Common myeloid progenitor, CD34-positive (primary cell): ENCODE measurements around the gene LONP2.
A peak's percentile ranks its signal among the peaks of the same experiment; 100 is the strongest.
"Not testable (repeated sequence)": the region's sequence is repeated elsewhere in the genome, so short reads cannot be mapped to it uniquely, and the experiment has no call there.

ENCODE experiments used
- CTCF ChIA-PET: fragments of 350-600 bp; sonication (Branson Sonifier 250); formaldehyde crosslinking; loops from one replicate; lab custom pipeline; 2021; ENCODE audit warnings: antibody characterized with exemption; lab: Charles Lee
- POLR2A ChIA-PET: fragments of 350-600 bp; sonication (Branson Sonifier 250); formaldehyde crosslinking; loops from one replicate; lab custom pipeline; 2021; ENCODE audit warnings: antibody characterized with exemption; lab: Charles Lee
- DNase-seq, 3 donors: peaks; one replicate each; pipeline versions ENCODE4 v3.0.0 to v3.0.0-alpha.2; 2013
- H3K27ac ChIP-seq, 2 experiments: 1 replicate in 1 of 2; 2 replicates in 1 of 2; pipeline ENCODE4 v1.7.0; 2013; ENCODE audit warnings: inconsistent platforms in 2 of 2, low read length in 2 of 2, mild to moderate bottlenecking in 2 of 2, low read depth in 1 of 2, moderate library complexity in 1 of 2; ENCODE audit not compliant: severe bottlenecking in 2 of 2, insufficient read depth in 1 of 2, poor library complexity in 1 of 2
- H3K27me3 ChIP-seq, 5 experiments: replicated peaks in 2 of 5; 1 replicate in 3 of 5; 2 replicates in 2 of 5; pipeline versions ENCODE4 v1.6.1 to v1.7.0; 2013; ENCODE audit warnings: low read length in 4 of 5, mild to moderate bottlenecking in 2 of 5, moderate library complexity in 2 of 5, inconsistent platforms in 1 of 5; ENCODE audit not compliant: insufficient read depth in 5 of 5, control insufficient read depth in 4 of 5
- H3K36me3 ChIP-seq, 4 experiments: 1 replicate in 2 of 4; 2 replicates in 2 of 4; pipeline versions ENCODE4 v1.6.1 to v1.7.0; 2013; ENCODE audit warnings: low read length in 3 of 4, control low read depth in 1 of 4, mild to moderate bottlenecking in 1 of 4; ENCODE audit not compliant: control insufficient read depth in 4 of 4, insufficient read depth in 4 of 4
- H3K4me1 ChIP-seq, 4 experiments: 1 replicate in 3 of 4; 2 replicates in 1 of 4; pipeline versions ENCODE4 v1.6.1 to v1.7.1; 2013; ENCODE audit warnings: low read length in 3 of 4, mild to moderate bottlenecking in 3 of 4, control low read depth in 1 of 4, inconsistent platforms in 1 of 4, moderate library complexity in 1 of 4; ENCODE audit not compliant: control insufficient read depth in 4 of 4, insufficient read depth in 4 of 4; ENCODE audit errors: control extremely low read depth in 1 of 4
- H3K4me3 ChIP-seq, 7 experiments: 1 replicate in 4 of 7; 2 replicates in 3 of 7; pipeline versions ENCODE4 v1.5.1 to v1.7.0; 2013; ENCODE audit warnings: mild to moderate bottlenecking in 7 of 7, low read length in 6 of 7, moderate library complexity in 6 of 7, inconsistent platforms in 2 of 7, low read depth in 2 of 7, control low read depth in 1 of 7; ENCODE audit not compliant: insufficient read depth in 4 of 7, control insufficient read depth in 1 of 7; ENCODE audit errors: extremely low read depth in 1 of 7
- H3K9me3 ChIP-seq, 5 experiments: 1 replicate in 4 of 5; 2 replicates in 1 of 5; pipeline versions ENCODE4 v1.6.1 to v1.7.1; 2013; ENCODE audit warnings: low read length in 4 of 5, mild to moderate bottlenecking in 2 of 5, inconsistent platforms in 1 of 5, low read depth in 1 of 5, moderate library complexity in 1 of 5; ENCODE audit not compliant: control insufficient read depth in 4 of 5, insufficient read depth in 2 of 5; ENCODE audit errors: control extremely low read depth in 1 of 5
- WGBS: methylation state at CpG from one replicate; pipeline ENCODE4 v1.1.5; 2013; ENCODE audit not compliant: insufficient coverage; 5-methylcytosine and 5-hydroxymethylcytosine counted together

Gene LONP2

GRCh38 chr16:48377301-48377700 is 133.2 kb downstream of the LONP2 start:
- not testable (repeated sequence) for H3K4me3 ChIP-seq, H3K36me3 ChIP-seq, H3K27ac ChIP-seq, H3K27me3 ChIP-seq, H3K9me3 ChIP-seq
- DNase-seq: peak in 1 of 3 donors; percentile 40
- WGBS: 96% methylated on average over 4 of the region's 7 CpGs
- ChIA-PET CTCF (interaction anchor here (0.6 to 1.8 kb wide), 4 partner anchors 9 to 41 kb away, joined by 3 to 5 read pairs (median 4); no protein-coding TSS in a partner anchor), POLR2A (interaction anchor here (0.6 kb wide), 1 partner anchor 13 kb away, joined by 3 read pairs; no protein-coding TSS in a partner anchor)
- H3K4me1 ChIP-seq: peaks cover 12 to 49% (median 27%) of the 10 kb centered on the region in 4 experiments

- Histone ChIP-seq H3K4me3 (peak overlapping the region in 2 of 7 experiments; percentile 4 to 45), H3K27me3 (no peaks in the 10 kb centered on the region), H3K9me3 (no peaks in the 10 kb centered on the region), H3K4me1 (peaks cover 15 to 54% (median 28%) of the 10 kb centered on the region in 4 experiments), H3K36me3 (no peaks in the 10 kb centered on the region), H3K27ac (no peak overlapping the region)
- WGBS: 100% methylated on average over 2 of the region's 5 CpGs
- ChIA-PET POLR2A (no interaction called here), CTCF (interaction anchor here (0.6 to 1.8 kb wide), 4 partner anchors 9 to 251 kb away, joined by 3 to 7 read pairs (median 4); no protein-coding TSS in a partner anchor)
- DNase-seq: peak in 1 of 3 donors; percentile 39
Measured at GRCh38 chr16:48378276-48378675, 134.2 kb downstream of the LONP2 start.

- H3K4me1 ChIP-seq: peaks cover 21 to 54% (median 33%) of the 10 kb centered on the region in 4 experiments
Measured at GRCh38 chr16:48378836-48379235, 134.7 kb downstream of the LONP2 start.

GRCh38 chr16:48381201-48381600 is 137.1 kb downstream of the LONP2 start:
- no peak overlapping the region for H3K4me3 ChIP-seq
- H3K9me3 ChIP-seq: no peaks in the 10 kb centered on the region
- 92% methylated on average over 4 of the region's 5 CpGs for WGBS
- ChIA-PET CTCF (interaction anchor here (0.8 to 1.2 kb wide), 3 partner anchors 10 to 242 kb away, joined by 3 to 4 read pairs (median 3); no protein-coding TSS in a partner anchor), POLR2A (no interaction called here)
- no peak overlapping the region for H3K27ac ChIP-seq
- no peaks in the 10 kb centered on the region for H3K36me3 ChIP-seq
- DNase-seq: no peak
- H3K27me3 ChIP-seq: no peaks in the 10 kb centered on the region
- H3K4me1 ChIP-seq: peaks cover 21 to 53% (median 39%) of the 10 kb centered on the region in 4 experiments

More at GRCh38 chr16:48378836-48379235, 134.7 kb downstream of the LONP2 start:
- Histone ChIP-seq H3K27ac (no peak overlapping the region), H3K4me3 (peak overlapping the region in 2 of 7 experiments; percentile 4 to 45), H3K36me3 (no peaks in the 10 kb centered on the region), H3K27me3 (no peaks in the 10 kb centered on the region), H3K9me3 (no peaks in the 10 kb centered on the region)
- peak in 2 of 3 donors; percentile 47 to 64 for DNase-seq
- POLR2A ChIA-PET: no interaction called here
- CTCF ChIA-PET: interaction anchor here (0.7 to 1.8 kb wide), 3 partner anchors 9 to 251 kb away, joined by 3 to 7 read pairs (median 4); no protein-coding TSS in a partner anchor
- WGBS: no CpG with 5 or more reads among the region's 1 CpG

GRCh38 chr16:48382131-48382530 is 138.0 kb downstream of the LONP2 start:
- ChIA-PET POLR2A (no interaction called here), CTCF (interaction anchor here (1.9 kb wide), 1 partner anchor 13 kb away, joined by 8 read pairs; no protein-coding TSS in a partner anchor)
- Histone ChIP-seq H3K4me1 (peaks cover 18 to 47% (median 36%) of the 10 kb centered on the region in 4 experiments), H3K9me3 (no peaks in the 10 kb centered on the region), H3K27me3 (no peaks in the 10 kb centered on the region), H3K27ac (no peak overlapping the region), H3K36me3 (no peaks in the 10 kb centered on the region), H3K4me3 (no peak overlapping the region)
- no peak for DNase-seq
- 100% methylated on average over 3 of the region's 4 CpGs for WGBS

GRCh38 chr16:48383009-48383876 is 139.1 kb downstream of the LONP2 start:
- no peaks in the 10 kb centered on the region for H3K9me3 ChIP-seq
- H3K27me3 ChIP-seq: no peaks in the 10 kb centered on the region
- 100% methylated on average over 1 of the region's 6 CpGs for WGBS
- H3K4me1 ChIP-seq: peaks cover 17 to 42% (median 31%) of the 10 kb centered on the region in 4 experiments
- H3K36me3 ChIP-seq: no peaks in the 10 kb centered on the region
- peak overlapping the region in 6 of 7 experiments; percentile 79 to 99 (median 88) for H3K4me3 ChIP-seq
- H3K27ac ChIP-seq: peak overlapping the region in 1 of 2 experiments; percentile 89
- no peak for DNase-seq
- POLR2A ChIA-PET: interaction anchor here (0.6 to 0.9 kb wide), 2 partner anchors 35 to 1377 kb away, joined by 3 to 4 read pairs; no protein-coding TSS in a partner anchor
- CTCF ChIA-PET: interaction anchor here (1.0 to 1.9 kb wide), 4 partner anchors 8 to 240 kb away, joined by 3 to 9 read pairs (median 6); no protein-coding TSS in a partner anchor
